SK-N-MC (cell line): Measurements from ENCODE around the gene PROM2.

Experiments
- EZH2 ChIP-seq: fragments of 200-600 bp; sonication (generic); IDR thresholded peaks from one replicate; pipeline ENCODE4 v1.6.1; 2017; ENCODE audit warnings: antibody characterized with exemption
- POLR2AphosphoS5 ChIP-seq: IDR thresholded peaks from 2 replicates; pipeline ENCODE4 v1.6.1; 2012; ENCODE audit warnings: mild to moderate bottlenecking, low read depth, low read length, borderline replicate concordance

- TF ChIP-seq POLR2AphosphoS5: no peak
- TF ChIP-seq EZH2: no peak
Measured at GRCh38 chr2:95295376-95295775, 21.1 kb downstream of the PROM2 start.
